ENCODE data around the gene SGMS1.

The SGMS1 gene

GRCh38 chr10:50529660-50530059, 94.1 kb downstream of the SGMS1 start:
- Histone ChIP-seq H3K4me3 (ENCODE audit: low read length in 2 of 2) (no peak overlapping the region), H2BK5ac (ENCODE audit: low read length) (no peak overlapping the region), H3K79me1 (ENCODE audit: low read depth, low read length) (no peaks in the 10 kb centered on the region), H4K91ac (ENCODE audit: low read depth, low read length, poor library complexity) (no peak overlapping the region), H2AK5ac (ENCODE audit: low read depth, low read length) (no peak overlapping the region), H3K18ac (ENCODE audit: low read length) (no peak overlapping the region), H2BK120ac (ENCODE audit: low read depth, low read length) (no peak overlapping the region), H2AFZ (ENCODE audit: low read length) (no peak overlapping the region), H4K8ac (ENCODE audit: low read depth, low read length) (no peak overlapping the region), H3K4ac (ENCODE audit: low read length) (no peak overlapping the region), H2BK12ac (ENCODE audit: low read length) (no peak overlapping the region), H3K36me3 (replicated peaks in 1 of 2; ENCODE audit: control insufficient read depth in 2 of 2, insufficient read depth in 2 of 2, low read length in 2 of 2) (no peaks in the 10 kb centered on the region), H3K9ac (ENCODE audit: low read depth, low read length, poor library complexity) (no peak overlapping the region), H3K27ac (replicated peaks; ENCODE audit: low read length) (no peak overlapping the region), H3K4me2 (ENCODE audit: insufficient read depth, low read length, poor library complexity, severe bottlenecking) (no peak overlapping the region), H3K9me3 (replicated peaks in 1 of 2; ENCODE audit: control insufficient read depth in 2 of 2, insufficient read depth in 1 of 2, low read depth in 1 of 2, low read length in 2 of 2) (no peaks in the 10 kb centered on the region), H3K4me1 (ENCODE audit: control insufficient read depth in 2 of 2, insufficient read depth in 1 of 2, low read depth in 1 of 2, low read length in 2 of 2) (no peaks in the 10 kb centered on the region), H2BK15ac (ENCODE audit: low read length) (no peak overlapping the region), H3K27me3 (ENCODE audit: control insufficient read depth in 3 of 3, insufficient read depth in 3 of 3, low read depth in 1 of 3, low read length in 3 of 3) (no peaks in the 10 kb centered on the region), H3K14ac (ENCODE audit: low read length) (no peak overlapping the region), H3K23ac (ENCODE audit: low read depth, low read length, poor library complexity) (no peak overlapping the region)
- no peak for DNase-seq (ENCODE audit: low spot score)
- whole genome bisulfite sequencing, 2 donors (ENCODE audit: extremely low coverage in 2 of 2, insufficient read length in 2 of 2, insufficient replicate concordance in 1 of 2) = no CpG with 5 or more reads among the region's 5 CpGs

- Histone ChIP-seq H2BK12ac (ENCODE audit: low read length) (no peak overlapping the region), H3K79me1 (ENCODE audit: low read depth, low read length) (no peaks in the 10 kb centered on the region), H3K9me3 (replicated peaks in 1 of 2; ENCODE audit: control insufficient read depth in 2 of 2, insufficient read depth in 1 of 2, low read depth in 1 of 2, low read length in 2 of 2) (no peaks in the 10 kb centered on the region), H2BK120ac (ENCODE audit: low read depth, low read length) (no peak overlapping the region), H4K8ac (ENCODE audit: low read depth, low read length) (no peak overlapping the region), H3K23ac (ENCODE audit: low read depth, low read length, poor library complexity) (no peak overlapping the region), H3K4me2 (ENCODE audit: insufficient read depth, low read length, poor library complexity, severe bottlenecking) (no peak overlapping the region), H3K4ac (ENCODE audit: low read length) (no peak overlapping the region), H3K36me3 (replicated peaks in 1 of 2; ENCODE audit: control insufficient read depth in 2 of 2, insufficient read depth in 2 of 2, low read length in 2 of 2) (no peaks in the 10 kb centered on the region), H3K14ac (ENCODE audit: low read length) (no peak overlapping the region), H3K9ac (ENCODE audit: low read depth, low read length, poor library complexity) (no peak overlapping the region), H2BK5ac (ENCODE audit: low read length) (no peak overlapping the region), H2AFZ (ENCODE audit: low read length) (no peak overlapping the region), H3K4me1 (ENCODE audit: control insufficient read depth in 2 of 2, insufficient read depth in 1 of 2, low read depth in 1 of 2, low read length in 2 of 2) (peaks cover 0 to 1% of the 10 kb centered on the region in 2 donors), H3K18ac (ENCODE audit: low read length) (no peak overlapping the region), H4K91ac (ENCODE audit: low read depth, low read length, poor library complexity) (no peak overlapping the region), H3K4me3 (ENCODE audit: low read length in 2 of 2) (no peak overlapping the region), H2AK5ac (ENCODE audit: low read depth, low read length) (no peak overlapping the region), H2BK15ac (ENCODE audit: low read length) (no peak overlapping the region), H3K27ac (replicated peaks; ENCODE audit: low read length) (no peak overlapping the region), H3K27me3 (ENCODE audit: control insufficient read depth in 3 of 3, insufficient read depth in 3 of 3, low read depth in 1 of 3, low read length in 3 of 3) (no peaks in the 10 kb centered on the region)
- no CpG with 5 or more reads among the region's 2 CpGs for WGBS, 2 donors (ENCODE audit: extremely low coverage in 2 of 2, insufficient read length in 2 of 2, insufficient replicate concordance in 1 of 2)
- DNase-seq (ENCODE audit: low spot score) = no peak
Observed at GRCh38 chr10:50528206-50528605, 95.5 kb downstream of the SGMS1 start.

GRCh38 chr10:50527442-50528043, 96.2 kb downstream of the SGMS1 start:
- H2AFZ ChIP-seq (ENCODE audit: low read length) = no peak overlapping the region
- H3K4ac ChIP-seq (ENCODE audit: low read length) = no peak overlapping the region
- H4K91ac ChIP-seq (ENCODE audit: low read depth, low read length, poor library complexity) = no peak overlapping the region
- no peak overlapping the region for H2BK5ac ChIP-seq (ENCODE audit: low read length)
- H3K4me1 ChIP-seq (ENCODE audit: control insufficient read depth in 2 of 2, insufficient read depth in 1 of 2, low read depth in 1 of 2, low read length in 2 of 2) = peaks cover 0 to 2% of the 10 kb centered on the region in 2 donors
- WGBS, 2 donors (ENCODE audit: extremely low coverage in 2 of 2, insufficient read length in 2 of 2, insufficient replicate concordance in 1 of 2) = no CpG with 5 or more reads among the region's 7 CpGs
- H3K27me3 ChIP-seq (ENCODE audit: control insufficient read depth in 3 of 3, insufficient read depth in 3 of 3, low read depth in 1 of 3, low read length in 3 of 3) = no peaks in the 10 kb centered on the region
- no peaks in the 10 kb centered on the region for H3K9me3 ChIP-seq (replicated peaks in 1 of 2; ENCODE audit: control insufficient read depth in 2 of 2, insufficient read depth in 1 of 2, low read depth in 1 of 2, low read length in 2 of 2)
- no peak overlapping the region for H3K18ac ChIP-seq (ENCODE audit: low read length)
- H3K14ac ChIP-seq (ENCODE audit: low read length) = no peak overlapping the region
- H4K8ac ChIP-seq (ENCODE audit: low read depth, low read length) = no peak overlapping the region
- no peak overlapping the region for H3K27ac ChIP-seq (replicated peaks; ENCODE audit: low read length)
- H3K23ac ChIP-seq (ENCODE audit: low read depth, low read length, poor library complexity) = no peak overlapping the region
- no peak overlapping the region for H2BK15ac ChIP-seq (ENCODE audit: low read length)
- no peak for DNase-seq (ENCODE audit: low spot score)
- H2BK12ac ChIP-seq (ENCODE audit: low read length) = no peak overlapping the region
- H2BK120ac ChIP-seq (ENCODE audit: low read depth, low read length) = no peak overlapping the region
- H3K79me1 ChIP-seq (ENCODE audit: low read depth, low read length) = no peaks in the 10 kb centered on the region
- H3K4me3 ChIP-seq (ENCODE audit: low read length in 2 of 2) = no peak overlapping the region
- H2AK5ac ChIP-seq (ENCODE audit: low read depth, low read length) = no peak overlapping the region
- H3K36me3 ChIP-seq (replicated peaks in 1 of 2; ENCODE audit: control insufficient read depth in 2 of 2, insufficient read depth in 2 of 2, low read length in 2 of 2) = no peaks in the 10 kb centered on the region
- no peak overlapping the region for H3K9ac ChIP-seq (ENCODE audit: low read depth, low read length, poor library complexity)
- H3K4me2 ChIP-seq (ENCODE audit: insufficient read depth, low read length, poor library complexity, severe bottlenecking) = no peak overlapping the region

GRCh38 chr10:50526185-50526584, 97.6 kb downstream of the SGMS1 start:
- Histone ChIP-seq H3K9ac (ENCODE audit: low read depth, low read length, poor library complexity) (no peak overlapping the region), H3K23ac (ENCODE audit: low read depth, low read length, poor library complexity) (no peak overlapping the region), H4K8ac (ENCODE audit: low read depth, low read length) (no peak overlapping the region), H3K27me3 (ENCODE audit: control insufficient read depth in 3 of 3, insufficient read depth in 3 of 3, low read depth in 1 of 3, low read length in 3 of 3) (no peaks in the 10 kb centered on the region), H2AK5ac (ENCODE audit: low read depth, low read length) (no peak overlapping the region), H2BK120ac (ENCODE audit: low read depth, low read length) (no peak overlapping the region), H3K4me1 (ENCODE audit: control insufficient read depth in 2 of 2, insufficient read depth in 1 of 2, low read depth in 1 of 2, low read length in 2 of 2) (peaks cover 0 to 2% of the 10 kb centered on the region in 2 donors), H3K4ac (ENCODE audit: low read length) (no peak overlapping the region), H3K9me3 (replicated peaks in 1 of 2; ENCODE audit: control insufficient read depth in 2 of 2, insufficient read depth in 1 of 2, low read depth in 1 of 2, low read length in 2 of 2) (no peaks in the 10 kb centered on the region), H3K18ac (ENCODE audit: low read length) (no peak overlapping the region), H2BK15ac (ENCODE audit: low read length) (no peak overlapping the region), H2BK5ac (ENCODE audit: low read length) (no peak overlapping the region), H3K14ac (ENCODE audit: low read length) (no peak overlapping the region), H3K4me2 (ENCODE audit: insufficient read depth, low read length, poor library complexity, severe bottlenecking) (no peak overlapping the region), H3K36me3 (replicated peaks in 1 of 2; ENCODE audit: control insufficient read depth in 2 of 2, insufficient read depth in 2 of 2, low read length in 2 of 2) (no peaks in the 10 kb centered on the region), H3K27ac (replicated peaks; ENCODE audit: low read length) (no peak overlapping the region), H4K91ac (ENCODE audit: low read depth, low read length, poor library complexity) (no peak overlapping the region), H3K4me3 (ENCODE audit: low read length in 2 of 2) (no peak overlapping the region), H3K79me1 (ENCODE audit: low read depth, low read length) (no peaks in the 10 kb centered on the region), H2AFZ (ENCODE audit: low read length) (no peak overlapping the region), H2BK12ac (ENCODE audit: low read length) (no peak overlapping the region)
- no CpG with 5 or more reads among the region's 4 CpGs for WGBS, 2 donors (ENCODE audit: extremely low coverage in 2 of 2, insufficient read length in 2 of 2, insufficient replicate concordance in 1 of 2)
- DNase-seq (ENCODE audit: low spot score) = no peak
